BJ (cell line): ENCODE measurements around the gene DDAH2. TPM values are rescaled to one million over a fixed set of nuclear protein-coding genes. Genes with fewer than 3 reads are reported as not detected.

Source experiments
- CTCF ChIA-PET: fragments of 350-600 bp; formaldehyde crosslinking; extraction: SDS; loops from one replicate; lab custom pipeline; 2021; ENCODE audit warnings: antibody characterized with exemption, inconsistent platforms; lab: Yijun Ruan, JAX
- POLR2A ChIA-PET: fragments of 300-600 bp; sonication (Branson Sonifier 250); formaldehyde crosslinking; extraction: SDS; loops from one replicate; lab custom pipeline; 2021; ENCODE audit warnings: antibody characterized with exemption; lab: Charles Lee
- DNase-seq: peaks from one replicate; pipeline ENCODE4 v3.0.0-alpha.2; 2011; ENCODE audit warnings: low read depth
- H3K27me3 ChIP-seq: 2 replicates; pipeline ENCODE4 v1.6.0; 2011; ENCODE audit warnings: low read length; ENCODE audit not compliant: control insufficient read depth, insufficient read depth
- H3K36me3 ChIP-seq: 2 replicates; pipeline ENCODE4 v1.5.1; 2011; ENCODE audit warnings: low read length; ENCODE audit not compliant: control insufficient read depth, insufficient read depth
- H3K4me3 ChIP-seq: 2 replicates; pipeline ENCODE4 v1.5.1; 2011; ENCODE audit warnings: low read depth, mild to moderate bottlenecking, control low read depth, low read length
- CTCF ChIP-seq: IDR thresholded peaks from 2 replicates; pipeline ENCODE4 v1.5.1; 2011; ENCODE audit warnings: low read depth, mild to moderate bottlenecking, control low read depth, inconsistent platforms, low read length, moderate library complexity; ENCODE audit not compliant: insufficient read depth
- polyA plus RNA-seq: library from polyadenylated mRNA; depleted of rRNA; stranded (reverse); fragments of >200 nt; gene quantifications from 2 replicates; pipeline ENCODE4 v1.2.3, GENCODE V29; 2011; rRNA removed
- small RNA-seq: library from RNA; depleted of rRNA; stranded (forward); fragments of <200 nt; gene quantifications from one replicate; pipeline ENCODE3, GENCODE V24; 2012; ENCODE audit warnings: low replicate concordance, low read depth; ENCODE audit not compliant: insufficient read length

DDAH2 gene
- polyA plus RNA-seq, 1 experiment: 69.5 TPM

DNA sequence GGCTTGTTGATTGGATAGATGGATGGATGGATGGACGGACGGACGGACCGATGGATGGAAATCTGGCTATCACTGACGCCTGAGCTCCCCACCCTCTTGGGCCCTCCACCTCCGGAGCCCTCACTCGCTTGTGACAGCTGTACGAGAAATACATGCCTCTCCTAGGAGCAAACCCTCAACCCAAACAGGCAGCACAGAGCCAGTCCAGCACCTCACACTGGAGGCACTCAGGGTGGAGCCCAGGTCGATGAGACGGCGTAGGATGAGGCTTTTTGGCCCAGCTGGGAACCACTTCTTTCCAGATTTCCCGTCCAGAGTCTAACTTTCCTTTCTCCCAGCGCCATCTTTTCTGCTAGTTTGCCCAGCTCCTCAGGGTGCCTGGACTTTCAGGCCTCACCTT is 45.5 kb downstream of the DDAH2 start:
- ChIA-PET CTCF (interaction anchor here (0.7 to 3.1 kb wide), 2 partner anchors 54 to 146 kb away, joined by 3 to 11 read pairs; no protein-coding TSS in a partner anchor), POLR2A (no interaction called here)
- H3K27me3 ChIP-seq: no peaks in the 10 kb centered on the region
- no peak overlapping the region for H3K4me3 ChIP-seq
- DNase-seq: no peak
- no peak for TF ChIP-seq CTCF
- peaks cover 18% of the 10 kb centered on the region for H3K36me3 ChIP-seq

GRCh38 chr6:31681135-31681671 is 47.9 kb downstream of the DDAH2 start:
- ChIA-PET POLR2A (interaction anchor here (0.6 kb wide), 1 partner anchor 160 kb away, joined by 3 read pairs; no protein-coding TSS in a partner anchor), CTCF (interaction anchor here (0.7 to 3.2 kb wide), 15 partner anchors 10 to 271 kb away, joined by 3 to 15 read pairs (median 4); partner anchors contain the start of genes ABHD16A, CLIC1 and LSM2)
- Histone ChIP-seq H3K36me3 (peaks cover 6% of the 10 kb centered on the region), H3K27me3 (no peaks in the 10 kb centered on the region), H3K4me3 (peak overlapping the region; percentile 39)
- TF ChIP-seq CTCF: peak; percentile 48
- no peak for DNase-seq

DNA sequence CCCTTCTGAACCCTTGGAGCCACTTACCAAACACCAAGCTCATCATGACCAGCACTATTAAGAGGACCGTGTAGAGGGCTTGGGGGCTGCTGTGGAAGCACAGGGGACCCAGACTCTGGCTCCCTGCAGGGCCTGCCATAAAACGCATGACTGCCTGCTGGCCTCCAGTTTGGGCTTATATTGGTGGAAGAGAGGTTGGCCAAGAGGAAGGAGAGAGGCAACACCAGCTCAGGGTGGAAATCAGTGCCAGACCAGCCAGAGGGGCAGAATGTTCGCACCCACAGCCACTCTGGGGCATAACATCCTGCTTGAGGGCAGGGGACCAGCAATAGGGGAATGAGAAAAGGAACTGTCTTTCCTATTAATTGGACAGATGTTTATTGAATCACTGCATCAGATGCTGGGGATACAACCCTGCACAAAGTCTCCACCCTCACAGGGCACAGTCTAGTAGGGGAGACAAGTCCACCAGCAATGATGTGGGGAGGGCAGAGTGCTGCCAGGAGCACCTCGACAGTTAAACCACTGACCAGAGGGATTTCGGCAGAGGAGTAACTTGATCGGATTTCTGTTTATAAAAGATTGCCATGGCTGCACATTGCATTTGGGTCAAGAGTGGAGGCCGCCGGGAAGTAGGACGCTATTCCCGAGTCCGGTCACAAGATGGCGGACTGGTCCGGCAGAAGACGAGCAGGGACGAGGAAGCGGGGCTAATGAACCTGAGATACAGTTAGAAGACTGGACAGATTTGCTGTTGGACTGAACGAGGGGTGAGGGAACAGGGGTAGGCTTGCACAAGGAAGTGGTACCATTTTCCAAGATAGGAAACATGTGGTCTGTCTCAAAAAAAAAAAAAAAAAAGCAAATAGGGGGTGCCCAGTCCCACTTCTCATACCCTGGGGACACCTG is 48.6 kb downstream of the DDAH2 start, which contains the start of gene LY6G5C:
LY6G5C (minus strand) TSS at position 842 of the 909 bp plus-strand sequence; CDS start at position 148, 694 bp downstream.
- peak; percentile 67 for DNase-seq
- TF ChIP-seq CTCF: peak; percentile 75
- POLR2A ChIA-PET: interaction anchor here (0.6 kb wide), 1 partner anchor 161 kb away, joined by 3 read pairs; no protein-coding TSS in a partner anchor

GRCh38 chr6:31677955-31678354 is 51.1 kb downstream of the DDAH2 start:
- no peak for TF ChIP-seq CTCF
- POLR2A ChIA-PET: no interaction called here
- CTCF ChIA-PET: no interaction called here
- Histone ChIP-seq H3K4me3 (no peak overlapping the region), H3K36me3 (peaks cover 3% of the 10 kb centered on the region; the same call in 1 of the 2 replicates), H3K27me3 (no peaks in the 10 kb centered on the region)
- DNase-seq: no peak

More for the DNA sequence above, 48.6 kb downstream of the DDAH2 start, which contains the start of gene LY6G5C:
- Histone ChIP-seq H3K36me3 (peaks cover 2% of the 10 kb centered on the region; the same call in 1 of the 2 replicates), H3K4me3 (peak within 1 kb of the TSS; percentile 39), H3K27me3 (no peaks in the 10 kb centered on the region)
- CTCF ChIA-PET: interaction anchor here (0.6 to 3.2 kb wide), 18 partner anchors 9 to 605 kb away, joined by 3 to 15 read pairs (median 4); partner anchors contain the start of genes ABHD16A, CLIC1 and LSM2

Small RNA genes lying within 50 kb of the gene (small RNA-seq; reads per million reads assigned to genes)
- not detected for gene LY6G6D
- gene MIR4646: not detected
- gene MSH5-SAPCD1: not detected
- gene RF00019: not detected
- not detected for gene RNU6-850P
- gene SAPCD1: not detected

Other genes starting within 250 kb of the DDAH2 start
- gene MICB, start 231.2 kb downstream of the DDAH2 start, polyA plus RNA-seq: 21.9 and 23.4 TPM in 2 replicates
- not detected in 2 replicates for gene MCCD1, start 200.3 kb downstream of the DDAH2 start, polyA plus RNA-seq
- 412 and 584 TPM in 2 replicates for gene DDX39B, start 187.3 kb downstream of the DDAH2 start, polyA plus RNA-seq
- 2.7 and 3.6 TPM in 2 replicates for gene ATP6V1G2, start 182.7 kb downstream of the DDAH2 start, polyA plus RNA-seq
- gene NFKBIL1, start 181.7 kb downstream of the DDAH2 start, polyA plus RNA-seq: 10.8 and 13.6 TPM in 2 replicates
- gene LTA, start 157.0 kb downstream of the DDAH2 start, polyA plus RNA-seq: not detected in 2 replicates
- not detected in 2 replicates for gene TNF, start 153.7 kb downstream of the DDAH2 start, polyA plus RNA-seq
- not detected in 2 replicates for gene LTB, start 146.9 kb downstream of the DDAH2 start, polyA plus RNA-seq
- gene LST1, start 143.0 kb downstream of the DDAH2 start, polyA plus RNA-seq: 0.18 and 0.42 TPM in 2 replicates
- gene NCR3, start 136.3 kb downstream of the DDAH2 start, polyA plus RNA-seq: not detected in 2 replicates
- gene AIF1, start 114.1 kb downstream of the DDAH2 start, polyA plus RNA-seq: not detected in 2 replicates
- gene PRRC2A, start 108.6 kb downstream of the DDAH2 start, polyA plus RNA-seq: 23.8 and 47.3 TPM in 2 replicates
- gene BAG6, start 76.6 kb downstream of the DDAH2 start, polyA plus RNA-seq: 42.6 and 113 TPM in 2 replicates
- gene APOM, start 73.4 kb downstream of the DDAH2 start, polyA plus RNA-seq: 4.2 and 4.8 TPM in 2 replicates
- 9.9 and 13.0 TPM in 2 replicates for gene C6orf47, start 68.5 kb downstream of the DDAH2 start, polyA plus RNA-seq
- 12.6 and 15.0 TPM in 2 replicates for gene GPANK1, start 64.3 kb downstream of the DDAH2 start, polyA plus RNA-seq
- 83.2 and 94.9 TPM in 2 replicates for gene CSNK2B, start 63.2 kb downstream of the DDAH2 start, polyA plus RNA-seq
- gene LY6G5B, start 59.3 kb downstream of the DDAH2 start, polyA plus RNA-seq: 6.8 and 10.8 TPM in 2 replicates
- 3.1 and 3.6 TPM in 2 replicates for gene LY6G5C, start 48.2 kb downstream of the DDAH2 start, polyA plus RNA-seq
- gene ABHD16A, start 26.0 kb downstream of the DDAH2 start, polyA plus RNA-seq: 44.2 and 53.3 TPM in 2 replicates
- gene LY6G6F, start 22.4 kb downstream of the DDAH2 start, polyA plus RNA-seq: not detected in 2 replicates
- not detected in 2 replicates for gene LY6G6D, start 14.0 kb downstream of the DDAH2 start, polyA plus RNA-seq
- gene LY6G6C, start 7.6 kb downstream of the DDAH2 start, polyA plus RNA-seq: not detected in 2 replicates
- not detected in 2 replicates for gene MPIG6B, start 5.9 kb downstream of the DDAH2 start, polyA plus RNA-seq
- 820 and 866 TPM in 2 replicates for gene CLIC1, start 7.2 kb upstream of the DDAH2 start, polyA plus RNA-seq
- gene MSH5, start 10.7 kb upstream of the DDAH2 start, polyA plus RNA-seq: 9.2 and 10.7 TPM in 2 replicates
- 1.2 and 1.9 TPM in 2 replicates for gene SAPCD1, start 33.4 kb upstream of the DDAH2 start, polyA plus RNA-seq
- gene VWA7, start 48.0 kb upstream of the DDAH2 start, polyA plus RNA-seq: 0.16 and 0.29 TPM in 2 replicates
- gene VARS1, start 66.5 kb upstream of the DDAH2 start, polyA plus RNA-seq: 10.9 and 33.9 TPM in 2 replicates
- 40.3 and 43.5 TPM in 2 replicates for gene LSM2, start 77.7 kb upstream of the DDAH2 start, polyA plus RNA-seq
- gene HSPA1L, start 86.0 kb upstream of the DDAH2 start, polyA plus RNA-seq: 0.90 and 0.99 TPM in 2 replicates
- gene HSPA1A, start 86.2 kb upstream of the DDAH2 start, polyA plus RNA-seq: 57.7 and 98.6 TPM in 2 replicates
- gene HSPA1B, start 98.4 kb upstream of the DDAH2 start, polyA plus RNA-seq: 20.9 and 42.8 TPM in 2 replicates
- gene NEU1, start 133.5 kb upstream of the DDAH2 start, polyA plus RNA-seq: 32.1 and 48.1 TPM in 2 replicates
- gene SLC44A4, start 149.7 kb upstream of the DDAH2 start, polyA plus RNA-seq: 0.07 and 0.12 TPM in 2 replicates
- 19.3 and 32.8 TPM in 2 replicates for gene EHMT2, start 168.4 kb upstream of the DDAH2 start, polyA plus RNA-seq
- 2.0 and 2.6 TPM in 2 replicates for gene ZBTB12, start 172.8 kb upstream of the DDAH2 start, polyA plus RNA-seq
- 0.74 and 1.2 TPM in 2 replicates for gene C2, start 198.4 kb upstream of the DDAH2 start, polyA plus RNA-seq
- gene CFB, start 216.8 kb upstream of the DDAH2 start, polyA plus RNA-seq: 6.7 and 7.6 TPM in 2 replicates
- 69.6 and 70.5 TPM in 2 replicates for gene NELFE, start 229.7 kb upstream of the DDAH2 start, polyA plus RNA-seq
- 17.7 and 37.3 TPM in 2 replicates for gene SKIC2, start 229.9 kb upstream of the DDAH2 start, polyA plus RNA-seq
- gene DXO, start 242.8 kb upstream of the DDAH2 start, polyA plus RNA-seq: 18.2 and 28.1 TPM in 2 replicates